HepG2 (cell line): Measurements from ENCODE around the gene DCST2. TPM values are rescaled to one million over a fixed set of nuclear protein-coding genes. Genes with fewer than 3 reads are reported as not detected.

Experiments
- KAT2B ChIP-seq: fragments of 150-350 bp; IDR thresholded peaks from 2 replicates; pipeline ENCODE4 v1.6.1; 2014; ENCODE audit warnings: low read depth, low read length, borderline replicate concordance
- PTBP1 ChIP-seq: fragments of 200-400 bp; formaldehyde crosslinking; IDR thresholded peaks from 2 replicates; pipeline ENCODE4 v1.6.1; 2018; ENCODE audit warnings: low read length, low read depth; ENCODE audit not compliant: poor library complexity, severe bottlenecking
- REST ChIP-seq, 2 experiments: IDR thresholded peaks; 2 replicates each; pipeline ENCODE4 v1.6.1; 2011 to 2012; ENCODE audit warnings: low read length in 2 of 2, borderline replicate concordance in 1 of 2, low read depth in 1 of 2, mild to moderate bottlenecking in 1 of 2, moderate library complexity in 1 of 2
- RXRB ChIP-seq: IDR thresholded peaks from 2 replicates; pipeline ENCODE4 v1.6.1; 2016; ENCODE audit warnings: borderline replicate concordance, missing genetic modification reagents, missing compliant biosample characterization
- TMF1 ChIP-seq: sonication (generic); formaldehyde crosslinking; IDR thresholded peaks from 2 replicates; pipeline ENCODE4 v1.8.1; 2022; ENCODE audit warnings: low read depth, missing genetic modification reagents
- ZBTB26 ChIP-seq: IDR thresholded peaks from 2 replicates; pipeline ENCODE4 v1.6.1; 2016; ENCODE audit warnings: missing compliant biosample characterization, missing genetic modification reagents, borderline replicate concordance
- ZBTB40 ChIP-seq, 2 experiments: fragments of 450-650 bp in 1 of 2; sonication (generic) in 1 of 2; formaldehyde crosslinking in 1 of 2; IDR thresholded peaks; 2 replicates each; pipeline versions ENCODE4 v1.6.1 to v1.8.0; 2016 to 2022; ENCODE audit warnings: antibody characterized with exemption in 1 of 2, mild to moderate bottlenecking in 1 of 2, missing genetic modification reagents in 1 of 2
- ZFYVE20 ChIP-seq: sonication (generic); formaldehyde crosslinking; IDR thresholded peaks from 2 replicates; pipeline ENCODE4 v1.8.0; 2023; ENCODE audit warnings: low read depth, mild to moderate bottlenecking, moderate library complexity, missing genetic modification reagents, borderline replicate concordance
- ZIK1 ChIP-seq: sonication (generic); formaldehyde crosslinking; IDR thresholded peaks from 2 replicates; pipeline ENCODE4 v1.5.0; 2020; ENCODE audit warnings: mild to moderate bottlenecking, low read depth, missing genetic modification reagents, borderline replicate concordance
- ZNF431 ChIP-seq: sonication (generic); formaldehyde crosslinking; IDR thresholded peaks from 2 replicates; pipeline ENCODE4 v1.9.0; 2022; ENCODE audit warnings: missing genetic modification reagents, low read depth, mild to moderate bottlenecking, borderline replicate concordance
- ZNF460 ChIP-seq: sonication (generic); formaldehyde crosslinking; IDR thresholded peaks from 2 replicates; pipeline ENCODE4 v1.5.1; 2020; ENCODE audit warnings: missing genetic modification reagents, mild to moderate bottlenecking, borderline replicate concordance
- ZNF557 ChIP-seq: sonication (generic); formaldehyde crosslinking; IDR thresholded peaks from 2 replicates; pipeline ENCODE4 v1.4.0; 2020; ENCODE audit warnings: missing genetic modification reagents
- ZNF772 ChIP-seq: sonication (generic); formaldehyde crosslinking; IDR thresholded peaks from 2 replicates; pipeline ENCODE4 v1.5.0; 2020; ENCODE audit warnings: mild to moderate bottlenecking, missing genetic modification reagents
- ZNF891 ChIP-seq: sonication (generic); formaldehyde crosslinking; IDR thresholded peaks from 2 replicates; pipeline ENCODE4 v1.5.0; 2020; ENCODE audit warnings: mild to moderate bottlenecking, missing genetic modification reagents
- polyA plus RNA-seq, 8 experiments: library from polyadenylated mRNA; depleted of rRNA in 3 of 8; stranded (reverse) in 7 of 8; unstranded in 1 of 8; fragments of >200 nt; fragmentation: Illumina TruSeq in 4 of 8; extraction: Trizol in 4 of 8; gene quantifications; 2 replicates each; pipeline versions ENCODE4 v1.2.1 to v1.2.3, GENCODE V29; 2011 to 2016; ENCODE audit warnings: low read depth in 4 of 8, missing spikeins in 1 of 8, mixed read lengths in 1 of 8; ENCODE audit not compliant: insufficient read depth in 1 of 8
- total RNA-seq, 5 experiments: library from RNA; depleted of rRNA; stranded (reverse); fragments of >200 nt; fragmentation: Illumina TruSeq; extraction: Trizol; gene quantifications; 2 replicates each; pipeline ENCODE4 v1.2.3, GENCODE V29; 2016; ENCODE audit warnings: low read depth in 1 of 5

DCST2 gene
- total and polyA plus RNA-seq, 2 of the 13 experiments (the other 11 are each of a cell fraction or from before 2014, with no cell fraction given) = 0.74 TPM; not detected in 1

GRCh38 chr1:155003227-155003765 lies 30.3 kb downstream of the DCST2 start (continued):
- TF ChIP-seq ZBTB40 (IDR thresholded peaks at IDR 0.05) (no peak), ZBTB40 (CRISPR knock-in tag; IDR thresholded peaks at IDR 0.05) (no peak), ZNF431 (CRISPR knock-in tag) (0 out of 2 replicates have a peak, but pooled peaks have one; percentile 36), ZNF460 (no peak), ZNF772 (no peak), ZNF557 (CRISPR knock-in tag) (no peak), RXRB (CRISPR knock-in tag) (no peak), ZBTB26 (CRISPR knock-in tag) (no peak), KAT2B (no peak), PTBP1 (no peak), ZIK1 (CRISPR knock-in tag) (no peak), TMF1 (no peak), ZFYVE20 (no peak), ZNF891 (CRISPR knock-in tag) (no peak), REST (IDR thresholded peaks at IDR 0.05; ENCODE audit: borderline replicate concordance in 1 of 2, low read depth in 1 of 2, low read length in 2 of 2) (no peak)
